Lower lobe of right lung (tissue), 2 donors: ENCODE data around the gene NOG. TPM values are rescaled to one million over a fixed set of nuclear protein-coding genes. Genes with fewer than 3 reads are reported as not detected.

Experiments
- ATAC-seq, 2 donors: fragments of 200-7000 bp; cut with Tn5 transposase; one replicate each; pipeline ENCODE4 v1.9.1; 2020 to 2022; ENCODE audit warnings: mild to moderate bottlenecking in 2 of 2, moderate library complexity in 2 of 2
- DNase-seq: peaks from one replicate; pipeline ENCODE4 v3.0.0-alpha.2; 2020
- H3K27ac ChIP-seq: fragments of 200-600 bp; one replicate; pipeline ENCODE4 v1.8.0; 2022
- H3K27me3 ChIP-seq: fragments of 200-600 bp; one replicate; pipeline ENCODE4 v1.8.0; 2022; ENCODE audit warnings: low read depth
- H3K36me3 ChIP-seq: fragments of 200-600 bp; one replicate; pipeline ENCODE4 v1.8.0; 2022; ENCODE audit warnings: mild to moderate bottlenecking
- H3K4me1 ChIP-seq: fragments of 200-600 bp; one replicate; pipeline ENCODE4 v1.8.0; 2022
- H3K4me3 ChIP-seq: fragments of 200-600 bp; one replicate; pipeline ENCODE4 v1.8.0; 2022; ENCODE audit warnings: mild to moderate bottlenecking
- H3K9me3 ChIP-seq: fragments of 200-600 bp; one replicate; pipeline ENCODE4 v1.8.0; 2022
- intact Hi-C: fragments of 100-400 bp; cut with DNase I; formaldehyde crosslinking; loops from one replicate; pipeline ENCODE4 v1.11.0; 2022
- total RNA-seq: library from RNA; stranded (reverse); fragmentation: NEBNext Ultra II Directional; extraction: Animal tissue kit (Norgen Biotek cat#: 25700); gene quantifications from one replicate; pipeline ENCODE4 v1.2.1, GENCODE V29; 2021
- TF ChIP-seq, protein P1 (sequence below): fragments of 200-600 bp; IDR thresholded peaks from one replicate; pipeline ENCODE4 v1.8.0; 2022; ENCODE audit warnings: antibody characterized with exemption, mild to moderate bottlenecking
- donor health status: DM: no; HTN: yes; CAD: no; lungs with severe emphysema.

Gene NOG
- total RNA-seq, 1 donor from 2014 or later = 2.2 TPM

DNA sequence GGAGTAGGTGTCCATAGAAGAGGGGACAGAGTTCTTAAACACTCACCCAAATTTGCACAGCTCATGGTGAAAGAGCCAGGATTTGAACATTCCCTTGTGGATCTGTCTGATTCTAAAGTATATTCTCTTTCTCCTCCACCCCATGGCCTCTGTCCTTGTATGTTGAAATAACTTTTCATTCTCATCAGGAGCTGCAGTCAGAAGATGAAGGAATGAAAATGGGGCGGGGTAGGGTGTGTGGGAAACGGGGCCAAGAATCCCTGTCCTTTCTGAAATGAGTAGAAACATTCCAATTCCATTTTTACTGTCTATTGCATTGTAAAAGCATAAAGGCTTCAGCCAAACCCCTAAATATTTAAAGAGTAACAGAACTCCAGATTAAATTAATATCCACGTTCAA lies 42.8 kb downstream of the NOG start:
- no peak overlapping the region for H3K4me3 ChIP-seq
- H3K4me1 ChIP-seq = no peaks in the 10 kb centered on the region
- ATAC-seq (no peak), DNase-seq (no peak)
- peaks cover 9% of the 10 kb centered on the region for H3K27me3 ChIP-seq
- no peaks in the 10 kb centered on the region for H3K9me3 ChIP-seq
- TF ChIP-seq, protein P1, sequence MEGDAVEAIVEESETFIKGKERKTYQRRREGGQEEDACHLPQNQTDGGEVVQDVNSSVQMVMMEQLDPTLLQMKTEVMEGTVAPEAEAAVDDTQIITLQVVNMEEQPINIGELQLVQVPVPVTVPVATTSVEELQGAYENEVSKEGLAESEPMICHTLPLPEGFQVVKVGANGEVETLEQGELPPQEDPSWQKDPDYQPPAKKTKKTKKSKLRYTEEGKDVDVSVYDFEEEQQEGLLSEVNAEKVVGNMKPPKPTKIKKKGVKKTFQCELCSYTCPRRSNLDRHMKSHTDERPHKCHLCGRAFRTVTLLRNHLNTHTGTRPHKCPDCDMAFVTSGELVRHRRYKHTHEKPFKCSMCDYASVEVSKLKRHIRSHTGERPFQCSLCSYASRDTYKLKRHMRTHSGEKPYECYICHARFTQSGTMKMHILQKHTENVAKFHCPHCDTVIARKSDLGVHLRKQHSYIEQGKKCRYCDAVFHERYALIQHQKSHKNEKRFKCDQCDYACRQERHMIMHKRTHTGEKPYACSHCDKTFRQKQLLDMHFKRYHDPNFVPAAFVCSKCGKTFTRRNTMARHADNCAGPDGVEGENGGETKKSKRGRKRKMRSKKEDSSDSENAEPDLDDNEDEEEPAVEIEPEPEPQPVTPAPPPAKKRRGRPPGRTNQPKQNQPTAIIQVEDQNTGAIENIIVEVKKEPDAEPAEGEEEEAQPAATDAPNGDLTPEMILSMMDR = no peak
- intact Hi-C loops = no loop called here
- no peaks in the 10 kb centered on the region for H3K36me3 ChIP-seq
- H3K27ac ChIP-seq = no peak overlapping the region

DNA sequence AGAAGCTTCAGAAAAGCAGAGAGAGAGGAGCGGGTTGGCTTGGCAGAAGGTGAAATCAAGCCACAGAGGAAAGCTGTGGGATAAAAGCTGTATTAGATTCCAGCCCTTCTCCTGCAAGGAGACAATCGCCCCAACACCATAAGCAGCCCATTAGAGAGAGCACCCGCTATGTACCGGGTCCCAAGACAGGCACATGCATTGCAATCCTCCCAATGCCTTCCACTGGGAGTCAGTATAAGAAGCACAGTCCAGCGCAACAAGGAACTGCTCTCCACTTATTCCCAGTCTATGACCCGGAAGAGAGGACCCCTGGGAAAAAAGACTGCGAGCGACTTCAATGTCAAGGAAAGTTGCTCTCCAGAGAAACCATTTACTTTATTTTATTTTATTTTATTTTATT lies 43.8 kb downstream of the NOG start:
- Histone ChIP-seq H3K4me1 (no peaks in the 10 kb centered on the region), H3K4me3 (no peak overlapping the region), H3K36me3 (no peaks in the 10 kb centered on the region), H3K9me3 (no peaks in the 10 kb centered on the region), H3K27me3 (peaks cover 9% of the 10 kb centered on the region), H3K27ac (no peak overlapping the region)
- TF ChIP-seq, protein P1 = no peak
- ATAC-seq = no peak
- intact Hi-C loops = no loop called here
- no peak for DNase-seq

DNA sequence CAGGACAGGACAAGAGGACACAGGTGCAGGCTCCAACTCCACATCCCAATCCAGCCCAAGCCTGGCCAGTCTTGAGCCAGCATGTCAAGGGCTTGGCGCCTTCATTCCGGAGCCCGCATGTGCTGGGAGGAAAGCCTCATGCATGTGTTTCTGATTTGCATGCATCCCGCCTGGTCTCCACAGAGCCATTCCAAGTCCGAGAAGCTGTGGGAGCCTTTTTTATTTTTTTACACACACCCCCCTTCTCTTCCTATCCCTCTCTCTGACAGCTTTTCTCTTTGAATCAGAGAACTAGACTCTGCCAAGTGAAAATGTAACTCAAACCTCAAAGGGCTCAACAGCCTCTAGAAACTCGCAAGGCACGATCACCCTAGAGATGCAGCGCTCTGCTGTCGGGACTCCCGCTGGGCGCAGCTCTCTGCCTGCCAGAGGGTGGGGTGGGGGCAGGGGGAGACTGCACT lies 45.1 kb downstream of the NOG start:
- Histone ChIP-seq H3K4me3 (no peak overlapping the region), H3K9me3 (no peaks in the 10 kb centered on the region), H3K27me3 (peaks cover 9% of the 10 kb centered on the region), H3K4me1 (no peaks in the 10 kb centered on the region), H3K27ac (no peak overlapping the region), H3K36me3 (no peaks in the 10 kb centered on the region)
- intact Hi-C loops = no loop called here
- TF ChIP-seq, protein P1 = no peak
- ATAC-seq = no peak
- DNase-seq = no peak

GRCh38 chr17:56639517-56639916 lies 46.0 kb downstream of the NOG start:
- Histone ChIP-seq H3K36me3 (no peaks in the 10 kb centered on the region), H3K9me3 (no peaks in the 10 kb centered on the region), H3K27ac (no peak overlapping the region), H3K4me1 (no peaks in the 10 kb centered on the region), H3K4me3 (no peak overlapping the region), H3K27me3 (peaks cover 9% of the 10 kb centered on the region)
- DNase-seq (no peak), ATAC-seq (peak in 1 of 2 donors; percentile 17)
- intact Hi-C loops = no loop called here
- TF ChIP-seq, protein P1 = no peak

- H3K36me3 ChIP-seq = no peaks in the 10 kb centered on the region
- H3K27me3 ChIP-seq = peaks cover 9% of the 10 kb centered on the region
- TF ChIP-seq, protein P1 = no peak
- ATAC-seq = no peak
- H3K4me3 ChIP-seq = no peak overlapping the region
- no peak overlapping the region for H3K27ac ChIP-seq
- no peak for DNase-seq
- intact Hi-C loops = no loop called here
- no peaks in the 10 kb centered on the region for H3K9me3 ChIP-seq
- H3K4me1 ChIP-seq = no peaks in the 10 kb centered on the region
Measured at GRCh38 chr17:56640116-56640515, 46.6 kb downstream of the NOG start.

- H3K4me1 ChIP-seq = no peaks in the 10 kb centered on the region
- TF ChIP-seq, protein P1 = no peak
- H3K27me3 ChIP-seq = peaks cover 9% of the 10 kb centered on the region
- intact Hi-C loops = no loop called here
- DNase-seq = no peak
- H3K36me3 ChIP-seq = no peaks in the 10 kb centered on the region
- no peak overlapping the region for H3K27ac ChIP-seq
- no peaks in the 10 kb centered on the region for H3K9me3 ChIP-seq
- ATAC-seq = no peak
- H3K4me3 ChIP-seq = no peak overlapping the region
Measured at GRCh38 chr17:56641373-56641772, 47.9 kb downstream of the NOG start.
